OCI-LY1 (cell line): ENCODE data around the gene ELMO1.

ENCODE experiments used
- H2AFZ ChIP-seq: fragments of 200-600 bp; sonication (generic), shearing (Covaris generic); 2 replicates; pipeline ENCODE4 v1.6.0; 2014; ENCODE audit warnings: antibody characterized with exemption, mild to moderate bottlenecking, low read length
- H3F3A ChIP-seq: fragments of 200-600 bp; sonication (generic), shearing (Covaris generic); 2 replicates; pipeline ENCODE4 v1.6.0; 2014; ENCODE audit warnings: mild to moderate bottlenecking, antibody characterized with exemption, low read length, moderate library complexity; ENCODE audit not compliant: insufficient read depth
- H3K27ac ChIP-seq: fragments of 200-600 bp; sonication (generic); 2 replicates; pipeline ENCODE4 v1.5.1; 2014; ENCODE audit warnings: low read length, mixed run types, mild to moderate bottlenecking, low read depth; ENCODE audit not compliant: poor library complexity, severe bottlenecking
- H3K27me3 ChIP-seq: fragments of 200-600 bp; sonication (generic); 2 replicates; pipeline ENCODE4 v1.6.0; 2014; ENCODE audit warnings: antibody characterized with exemption, mild to moderate bottlenecking, low read length, moderate library complexity; ENCODE audit not compliant: insufficient read depth
- H3K36me3 ChIP-seq: fragments of 200-600 bp; sonication (generic); 2 replicates; pipeline ENCODE4 v1.6.1; 2014; ENCODE audit warnings: mild to moderate bottlenecking, antibody characterized with exemption, low read length, moderate library complexity, mixed read lengths; ENCODE audit not compliant: insufficient read depth
- H3K4me1 ChIP-seq: fragments of 200-600 bp; sonication (generic); 2 replicates; pipeline ENCODE4 v1.5.1; 2014; ENCODE audit warnings: mild to moderate bottlenecking, low read length, moderate library complexity; ENCODE audit not compliant: insufficient read depth, severe bottlenecking
- H3K4me2 ChIP-seq: fragments of 200-600 bp; sonication (generic), shearing (Covaris generic); 2 replicates; pipeline ENCODE4 v1.6.1; 2014; ENCODE audit warnings: low read length
- H3K4me3 ChIP-seq: fragments of 200-600 bp; sonication (generic); 2 replicates; pipeline ENCODE4 v1.5.1; 2014; ENCODE audit warnings: low read length, low read depth, mild to moderate bottlenecking, mixed read lengths; ENCODE audit not compliant: poor library complexity, severe bottlenecking
- H3K79me2 ChIP-seq: fragments of 200-600 bp; shearing (Covaris generic); 2 replicates; pipeline ENCODE4 v1.6.1; 2016; ENCODE audit warnings: mixed run types, low read length, mixed read lengths; ENCODE audit not compliant: insufficient read depth
- H3K9ac ChIP-seq: fragments of 200-600 bp; sonication (generic), shearing (Covaris generic); 2 replicates; pipeline ENCODE4 v1.6.1; 2014; ENCODE audit warnings: mild to moderate bottlenecking, low read length, mixed read lengths
- H3K9me2 ChIP-seq: fragments of 200-600 bp; sonication (generic), shearing (Covaris generic); 2 replicates; pipeline ENCODE4 v1.6.1; 2014; ENCODE audit warnings: low read depth, mild to moderate bottlenecking, low read length, mixed read lengths
- H3K9me3 ChIP-seq: fragments of 200-600 bp; shearing (Covaris generic); 2 replicates; pipeline ENCODE4 v1.6.1; 2014; ENCODE audit warnings: low read length, mixed read lengths
- H4K20me1 ChIP-seq: fragments of 200-600 bp; sonication (generic), shearing (Covaris generic); 2 replicates; pipeline ENCODE4 v1.6.0; 2016; ENCODE audit warnings: mild to moderate bottlenecking, low read length; ENCODE audit not compliant: insufficient read depth
- EZH2 ChIP-seq: fragments of 200-600 bp; sonication (generic), shearing (Covaris generic); IDR thresholded peaks from 2 replicates; pipeline ENCODE4 v1.8.0; 2017; ENCODE audit warnings: borderline replicate concordance, mixed run types, mild to moderate bottlenecking, antibody characterized with exemption, low read length, moderate library complexity, mixed read lengths
- TF ChIP-seq, protein P1 (sequence below): fragments of 200-600 bp; sonication (generic), shearing (Covaris generic); IDR thresholded peaks from 2 replicates; pipeline ENCODE4 v1.5.1; 2017; ENCODE audit warnings: mild to moderate bottlenecking, antibody characterized with exemption, low read length, moderate library complexity, mixed read lengths

Gene ELMO1

DNA sequence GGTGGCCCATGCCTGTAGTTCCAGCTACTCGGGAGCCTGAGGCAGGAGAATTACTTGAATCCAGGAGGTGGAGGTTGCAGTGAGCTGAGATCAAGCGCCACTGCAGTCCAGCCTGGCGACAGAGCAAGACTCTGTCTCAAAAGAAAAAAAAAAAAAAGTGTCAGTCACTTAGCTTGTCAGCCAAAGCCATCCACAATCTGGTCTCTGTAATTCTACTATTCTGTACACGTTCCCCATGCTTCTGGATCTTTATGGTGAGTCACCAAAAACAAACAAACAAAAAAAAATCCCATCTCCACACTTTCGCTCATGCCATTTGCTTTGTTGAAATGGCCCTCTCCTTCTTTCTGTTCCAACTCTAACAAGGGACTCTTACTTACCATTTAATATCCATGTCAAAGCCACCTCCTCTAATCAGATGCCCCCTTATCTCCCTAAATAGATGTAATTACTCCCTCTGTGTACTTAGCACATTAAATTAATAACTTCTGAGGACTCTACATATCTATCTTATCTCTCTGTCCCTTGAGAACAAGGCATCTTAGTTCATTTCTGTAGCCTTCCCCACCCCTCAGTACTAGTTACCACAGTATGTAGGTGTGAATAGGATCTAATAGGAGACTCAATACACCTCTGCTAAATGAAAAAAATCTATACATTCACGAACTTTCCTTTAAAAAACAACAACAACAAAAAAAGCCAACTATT, 128.4 kb downstream of the ELMO1 start:
- H3K4me3 ChIP-seq: no peak overlapping the region
- no peaks in the 10 kb centered on the region for H4K20me1 ChIP-seq
- no peaks in the 10 kb centered on the region for H3K9me3 ChIP-seq
- no peak overlapping the region for H3K4me2 ChIP-seq
- H3K9me2 ChIP-seq: no peaks in the 10 kb centered on the region
- H3K27ac ChIP-seq: no peak overlapping the region
- H2AFZ ChIP-seq: no peak overlapping the region
- peaks cover 57% of the 10 kb centered on the region for H3K36me3 ChIP-seq
- no peaks in the 10 kb centered on the region for H3K27me3 ChIP-seq
- no peaks in the 10 kb centered on the region for H3F3A ChIP-seq
- H3K4me1 ChIP-seq: peaks cover 50% of the 10 kb centered on the region
- TF ChIP-seq, protein P1, sequence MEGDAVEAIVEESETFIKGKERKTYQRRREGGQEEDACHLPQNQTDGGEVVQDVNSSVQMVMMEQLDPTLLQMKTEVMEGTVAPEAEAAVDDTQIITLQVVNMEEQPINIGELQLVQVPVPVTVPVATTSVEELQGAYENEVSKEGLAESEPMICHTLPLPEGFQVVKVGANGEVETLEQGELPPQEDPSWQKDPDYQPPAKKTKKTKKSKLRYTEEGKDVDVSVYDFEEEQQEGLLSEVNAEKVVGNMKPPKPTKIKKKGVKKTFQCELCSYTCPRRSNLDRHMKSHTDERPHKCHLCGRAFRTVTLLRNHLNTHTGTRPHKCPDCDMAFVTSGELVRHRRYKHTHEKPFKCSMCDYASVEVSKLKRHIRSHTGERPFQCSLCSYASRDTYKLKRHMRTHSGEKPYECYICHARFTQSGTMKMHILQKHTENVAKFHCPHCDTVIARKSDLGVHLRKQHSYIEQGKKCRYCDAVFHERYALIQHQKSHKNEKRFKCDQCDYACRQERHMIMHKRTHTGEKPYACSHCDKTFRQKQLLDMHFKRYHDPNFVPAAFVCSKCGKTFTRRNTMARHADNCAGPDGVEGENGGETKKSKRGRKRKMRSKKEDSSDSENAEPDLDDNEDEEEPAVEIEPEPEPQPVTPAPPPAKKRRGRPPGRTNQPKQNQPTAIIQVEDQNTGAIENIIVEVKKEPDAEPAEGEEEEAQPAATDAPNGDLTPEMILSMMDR: no peak
- no peak for TF ChIP-seq EZH2
- H3K9ac ChIP-seq: no peak overlapping the region
- H3K79me2 ChIP-seq: peaks cover 86% of the 10 kb centered on the region

DNA sequence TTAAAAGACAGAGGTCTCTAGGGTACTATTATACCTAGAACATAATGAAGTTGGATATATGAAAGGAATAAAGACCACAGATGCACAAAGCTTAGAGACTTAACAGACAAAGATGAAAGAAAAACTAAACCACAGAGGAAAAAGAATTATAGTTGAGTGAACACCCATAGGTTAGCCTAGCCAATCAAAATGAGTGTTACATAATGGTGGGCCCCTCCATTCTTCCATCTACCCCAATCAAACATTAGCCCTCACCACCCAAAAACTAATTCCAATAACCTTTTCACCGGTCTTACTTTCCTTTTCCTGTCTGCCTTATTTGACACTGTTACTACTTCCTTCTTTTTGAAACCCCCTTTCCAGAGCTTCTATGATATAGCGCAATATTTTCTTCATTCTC, 130.1 kb downstream of the ELMO1 start:
- Histone ChIP-seq H3K79me2 (peaks cover 74% of the 10 kb centered on the region), H3K4me1 (peaks cover 54% of the 10 kb centered on the region), H3F3A (no peaks in the 10 kb centered on the region), H3K27me3 (no peaks in the 10 kb centered on the region), H3K4me3 (no peak overlapping the region), H3K4me2 (peak overlapping the region; percentile 6; the same call in 1 of the 2 replicates), H3K36me3 (peaks cover 57% of the 10 kb centered on the region), H3K9me2 (no peaks in the 10 kb centered on the region), H3K9me3 (no peaks in the 10 kb centered on the region), H2AFZ (no peak overlapping the region), H4K20me1 (no peaks in the 10 kb centered on the region), H3K27ac (peak overlapping the region; percentile 3), H3K9ac (no peak overlapping the region)
- TF ChIP-seq, protein P1: no peak
- TF ChIP-seq EZH2: no peak

DNA sequence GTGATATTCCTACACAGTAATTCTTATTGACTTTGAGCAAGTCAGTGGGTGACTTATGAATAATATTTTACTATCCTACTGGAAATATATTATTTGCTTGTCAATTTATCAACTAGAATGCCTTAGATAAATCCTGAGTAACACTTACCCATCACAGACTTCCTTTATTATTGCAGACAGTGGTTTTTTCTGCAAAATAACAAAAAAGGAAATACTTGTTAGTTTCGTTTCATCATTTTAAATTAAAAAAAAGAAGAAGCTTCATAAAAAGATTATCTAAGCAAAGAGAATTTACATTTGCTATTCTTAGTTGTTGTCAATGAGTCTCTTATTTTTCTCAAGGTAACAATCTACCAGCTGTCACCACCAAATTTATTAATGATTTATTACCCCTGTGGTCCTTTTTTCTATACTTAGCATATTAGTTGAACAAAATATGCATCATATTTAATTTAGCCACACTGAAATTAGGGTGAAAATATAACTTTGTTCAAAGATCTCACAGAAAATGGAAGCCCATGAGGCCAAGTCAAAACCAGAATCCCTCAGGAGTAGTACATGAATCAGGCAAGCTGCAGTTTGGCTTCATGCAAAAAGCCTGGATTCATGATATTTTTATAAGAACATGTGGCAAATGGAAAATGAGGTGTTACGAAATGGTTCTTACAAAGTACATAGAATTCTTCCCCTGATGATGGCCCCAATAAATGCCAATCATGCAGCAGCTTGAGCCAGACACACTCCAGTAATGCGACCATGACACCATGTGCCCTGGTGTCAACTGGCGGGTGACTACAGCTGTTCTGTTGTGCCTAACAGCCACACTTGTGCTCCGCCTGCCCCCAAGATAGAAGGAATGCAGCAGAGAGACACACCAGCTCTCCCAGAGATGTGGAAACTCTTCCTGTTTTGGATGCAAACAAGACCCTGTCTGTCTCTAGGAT, 132.6 kb downstream of the ELMO1 start:
- Histone ChIP-seq H4K20me1 (no peaks in the 10 kb centered on the region), H3K4me1 (peaks cover 65% of the 10 kb centered on the region)
- TF ChIP-seq, protein P1: no peak
- no peak for TF ChIP-seq EZH2

More for the DNA sequence above, 132.6 kb downstream of the ELMO1 start:
- no peak overlapping the region for H3K4me3 ChIP-seq
- peak overlapping the region; percentile 55 for H3K27ac ChIP-seq
- peaks cover 81% of the 10 kb centered on the region for H3K36me3 ChIP-seq
- H3K9me2 ChIP-seq: no peaks in the 10 kb centered on the region
- H3K4me2 ChIP-seq: peak overlapping the region; percentile 1; the same call in 1 of the 2 replicates
- H3K79me2 ChIP-seq: peaks cover 73% of the 10 kb centered on the region
- H3F3A ChIP-seq: no peaks in the 10 kb centered on the region
- no peak overlapping the region for H3K9ac ChIP-seq
- no peaks in the 10 kb centered on the region for H3K27me3 ChIP-seq
- no peaks in the 10 kb centered on the region for H3K9me3 ChIP-seq
- H2AFZ ChIP-seq: no peak overlapping the region
